DLD1 (cell line): ENCODE data around the gene TBC1D21.

Experiments used
- in situ Hi-C: cut with HindIII; loops from 2 replicates; pipeline ENCODE4 v1.10.0; 2017; ENCODE audit warnings: low sequenced_read_pairs

Gene TBC1D21

GRCh38 chr15:73857193-73857920 lies 16.0 kb upstream of the TBC1D21 start:
- in situ Hi-C loops = no loop called here

DNA sequence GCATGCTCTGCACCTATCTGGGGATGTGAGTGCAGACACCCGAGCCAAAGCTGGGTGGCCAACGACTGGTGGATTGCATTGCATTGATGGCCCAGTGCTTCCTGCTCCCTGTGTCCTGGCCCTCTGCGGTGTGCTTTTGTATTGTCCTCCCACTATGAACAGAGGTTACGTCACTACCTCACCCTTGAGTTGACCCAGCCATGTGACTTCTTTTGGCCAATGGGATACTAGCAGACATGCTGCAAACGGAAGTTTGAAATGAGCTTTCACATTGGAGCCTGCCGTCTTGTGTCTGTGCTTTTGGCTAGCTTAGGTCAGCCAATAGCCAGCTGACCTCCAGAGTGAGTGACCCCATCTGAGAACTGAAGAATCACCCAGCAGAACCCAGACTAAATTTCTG lies 15.3 kb upstream of the TBC1D21 start:
- in situ Hi-C loops = no loop called here

- in situ Hi-C loops = no loop called here
Measured at GRCh38 chr15:73862276-73862675, 11.1 kb upstream of the TBC1D21 start.

- in situ Hi-C loops = no loop called here
Measured at GRCh38 chr15:73865379-73865778, 8.0 kb upstream of the TBC1D21 start.

GRCh38 chr15:73865904-73866303 lies 7.5 kb upstream of the TBC1D21 start:
- in situ Hi-C loops = no loop called here

DNA sequence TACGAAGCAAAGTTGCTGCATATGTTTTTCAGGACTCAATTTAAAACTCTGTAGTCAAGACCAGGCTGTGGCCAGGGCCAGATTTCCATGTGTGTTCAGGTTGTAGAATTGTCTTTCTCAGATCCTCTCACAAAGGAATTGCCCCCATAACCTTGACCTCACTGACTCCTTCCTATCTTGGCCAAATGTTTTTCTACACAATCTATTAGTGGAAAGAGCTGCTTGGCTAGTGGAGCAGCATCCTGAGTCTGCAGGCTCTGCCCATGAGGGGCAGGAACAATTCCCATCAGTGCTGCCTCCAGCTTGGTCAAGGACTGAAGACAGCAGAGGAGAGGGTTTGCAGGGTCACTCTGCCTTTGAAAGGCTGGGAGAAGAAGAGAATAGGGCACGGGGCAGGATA lies 6.9 kb upstream of the TBC1D21 start:
- in situ Hi-C loops = no loop called here

- in situ Hi-C loops = no loop called here
Measured at GRCh38 chr15:73866881-73867410, 6.4 kb upstream of the TBC1D21 start.

DNA sequence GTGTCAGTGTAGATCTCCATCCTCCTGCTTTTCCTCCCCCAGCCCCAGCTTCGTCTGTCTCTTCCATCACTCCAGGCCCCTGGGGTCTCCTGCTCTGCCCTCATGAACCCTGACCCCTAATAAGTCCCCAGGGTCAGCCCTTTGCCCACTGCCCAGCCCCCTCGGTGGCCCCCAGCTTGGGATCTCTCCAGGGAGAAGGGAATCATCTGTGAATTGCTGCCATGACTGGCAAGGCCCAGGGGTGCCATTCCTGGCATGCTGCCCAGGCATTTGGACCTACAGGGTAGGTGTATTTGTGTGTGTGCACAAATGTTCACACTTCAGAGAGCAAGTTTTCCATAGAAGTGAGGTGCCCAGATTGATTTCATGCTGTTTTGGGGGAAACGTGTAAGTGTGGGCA lies 5.9 kb upstream of the TBC1D21 start:
- in situ Hi-C loops = no loop called here

- in situ Hi-C loops = no loop called here
Measured at GRCh38 chr15:73867956-73868355, 5.4 kb upstream of the TBC1D21 start.

DNA sequence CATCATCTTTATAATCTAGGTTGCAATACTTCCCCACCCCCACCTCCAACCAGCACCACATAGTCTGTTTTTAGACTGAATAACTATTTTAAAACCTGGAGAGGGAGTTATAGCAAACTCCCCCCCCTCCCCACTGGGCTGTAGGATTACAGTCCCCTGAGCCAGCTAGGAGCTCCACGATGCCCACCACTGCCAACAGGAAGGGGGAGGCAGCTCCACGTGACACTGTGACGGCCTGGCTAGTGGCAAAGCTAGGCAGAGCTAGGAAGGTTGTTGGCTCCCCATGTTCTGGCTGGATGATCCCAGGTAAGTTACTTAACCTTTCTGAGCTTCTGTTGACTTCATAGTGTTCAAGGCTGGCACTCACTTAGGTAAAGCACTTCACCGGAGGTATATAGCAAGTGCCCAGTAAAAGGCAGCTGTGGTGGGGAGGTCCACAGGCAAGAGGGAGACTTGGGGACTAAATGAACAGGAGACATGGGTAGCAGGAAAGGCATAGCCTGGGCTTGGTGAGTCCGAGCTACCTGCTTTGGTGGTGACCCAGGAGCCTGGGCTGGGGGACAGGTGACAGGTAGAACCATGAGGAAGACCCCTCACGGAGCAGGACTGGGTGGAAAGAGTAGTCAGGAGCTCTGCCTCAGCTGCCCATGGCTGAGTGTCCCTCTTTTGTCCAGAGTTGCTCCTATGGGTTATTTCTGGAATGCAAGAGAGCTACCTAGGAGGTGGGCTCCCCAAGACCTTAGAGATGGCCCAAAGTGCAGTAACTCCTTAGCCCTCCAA lies 4.0 kb upstream of the TBC1D21 start:
- in situ Hi-C loops = no loop called here

- in situ Hi-C loops = no loop called here
Measured at GRCh38 chr15:73870700-73871408, 2.5 kb upstream of the TBC1D21 start.

DNA sequence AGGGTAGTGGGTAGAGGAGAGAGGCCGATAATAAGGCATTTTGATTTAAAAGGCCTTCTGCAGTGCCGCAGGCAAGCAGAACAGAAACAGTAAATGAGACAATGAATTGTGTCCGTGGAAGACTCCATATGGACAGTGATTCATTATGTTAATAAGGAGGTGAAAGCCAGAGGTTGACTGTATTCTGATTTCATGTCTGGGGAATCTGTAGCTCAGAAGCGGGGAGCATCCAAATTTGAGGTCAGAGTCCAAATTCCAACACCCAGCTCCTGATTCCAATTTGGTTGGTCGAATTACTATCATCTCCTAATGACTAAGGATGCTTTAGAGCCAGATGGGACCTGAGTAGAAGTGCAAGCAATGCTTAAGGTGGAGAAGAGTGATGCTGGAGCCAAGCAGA lies 1.0 kb upstream of the TBC1D21 start:
- in situ Hi-C loops = no loop called here

DNA sequence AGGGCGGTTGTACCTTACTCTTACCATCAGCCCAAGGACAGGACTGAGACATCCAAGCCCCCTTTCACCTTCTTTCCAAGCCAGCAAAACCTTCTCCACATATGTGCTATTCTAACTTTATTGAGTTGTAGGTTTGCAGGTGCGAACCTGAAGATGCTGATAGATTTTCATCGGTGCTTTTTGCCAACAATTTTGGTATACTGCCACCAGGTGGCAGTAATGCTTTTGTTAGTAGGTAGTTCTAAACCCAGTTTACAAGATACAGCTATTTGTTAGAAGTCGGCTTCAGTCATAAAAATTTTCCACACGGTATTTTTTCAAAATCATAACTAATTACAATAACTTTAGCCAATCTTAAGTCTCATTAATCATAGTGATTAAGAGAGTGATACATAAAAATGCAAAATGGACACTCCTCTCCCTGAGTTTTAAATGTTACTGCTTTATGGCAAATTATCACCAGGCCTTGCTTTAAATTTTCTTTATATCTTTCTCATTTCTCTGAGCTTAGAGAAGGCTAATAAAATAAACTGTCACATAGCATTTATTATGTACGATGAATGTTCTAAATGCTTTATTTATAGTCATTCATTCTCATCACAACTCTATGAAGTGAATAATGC lies 636 bp downstream of the TBC1D21 start:
- in situ Hi-C loops = no loop called here

- in situ Hi-C loops = no loop called here
Measured at GRCh38 chr15:73879426-73879825, 6.1 kb downstream of the TBC1D21 start.

- in situ Hi-C loops = no loop called here
Measured at GRCh38 chr15:73881579-73882320, 8.4 kb downstream of the TBC1D21 start.

GRCh38 chr15:73882761-73883419 lies 9.5 kb downstream of the TBC1D21 start:
- in situ Hi-C loops = no loop called here

GRCh38 chr15:73884159-73884558 lies 10.8 kb downstream of the TBC1D21 start:
- in situ Hi-C loops = no loop called here

GRCh38 chr15:73885954-73886700 lies 12.8 kb downstream of the TBC1D21 start:
- in situ Hi-C loops = no loop called here

DNA sequence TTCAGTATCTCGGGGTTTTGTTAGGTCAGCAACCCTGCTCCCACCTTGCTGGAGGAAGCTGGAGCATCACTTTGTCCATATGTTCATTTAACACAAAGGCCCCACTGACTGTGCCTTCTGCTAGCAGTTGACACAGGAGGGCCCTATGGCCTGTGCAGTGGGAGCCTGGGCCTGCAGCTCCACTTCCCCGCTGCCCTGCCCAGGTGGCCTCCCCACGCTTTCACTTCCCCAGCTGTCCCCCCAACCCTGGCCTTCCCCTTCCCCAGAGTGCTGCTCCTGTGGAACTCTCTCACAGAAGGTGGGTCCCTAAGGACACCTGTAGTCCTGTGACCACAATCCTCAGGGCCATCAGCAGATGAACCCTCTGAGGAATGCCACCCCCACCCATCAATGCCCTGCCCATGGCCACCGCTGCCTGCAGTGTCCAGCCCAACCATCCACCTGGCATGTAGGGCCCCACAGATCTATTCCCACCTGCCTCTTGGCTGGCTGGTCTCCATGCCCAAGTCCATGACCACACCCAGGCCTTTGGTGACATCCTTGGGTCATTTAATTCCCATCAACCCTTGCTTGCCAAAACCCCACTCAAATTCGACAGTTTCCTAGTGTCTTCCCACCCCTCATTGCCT lies 13.5 kb downstream of the TBC1D21 start:
- in situ Hi-C loops = no loop called here
